Spleen (tissue), 7 donors: ENCODE measurements around the gene KIF17.

Experiments
- CTCF ChIP-seq, 11 experiments: fragments of 200-600 bp in 7 of 11; fragments of 450-650 bp in 4 of 11; sonication (generic) in 4 of 11; IDR thresholded peaks in 8 of 11; conservative IDR thresholded peaks in 3 of 11; 1 replicate in 7 of 11; 2 replicates in 4 of 11; pipeline versions ENCODE4 v1.4.0 to v1.8.0; 2016 to 2021; ENCODE audit warnings: antibody characterized with exemption in 11 of 11, inconsistent platforms in 4 of 11, mild to moderate bottlenecking in 1 of 11
- POLR2A ChIP-seq, 3 donors: fragments of 450-650 bp; IDR thresholded peaks; one replicate each; pipeline ENCODE4 v1.5.1; 2017; ENCODE audit warnings: antibody characterized with exemption in 3 of 3, mild to moderate bottlenecking in 1 of 3
- POLR2AphosphoS5 ChIP-seq, 3 donors: sonication (generic); formaldehyde crosslinking; IDR thresholded peaks; one replicate each; pipeline ENCODE4 v1.5.1; 2017; ENCODE audit warnings: antibody characterized with exemption in 3 of 3
- donor health status: DM: no; HTN: no; CAD: no; lungs with moderate emphysema.
- donor health status: DM: no; HTN: no; CAD: no.
- donor health status: DM: no; HTN: no; CAD: no.

DNA sequence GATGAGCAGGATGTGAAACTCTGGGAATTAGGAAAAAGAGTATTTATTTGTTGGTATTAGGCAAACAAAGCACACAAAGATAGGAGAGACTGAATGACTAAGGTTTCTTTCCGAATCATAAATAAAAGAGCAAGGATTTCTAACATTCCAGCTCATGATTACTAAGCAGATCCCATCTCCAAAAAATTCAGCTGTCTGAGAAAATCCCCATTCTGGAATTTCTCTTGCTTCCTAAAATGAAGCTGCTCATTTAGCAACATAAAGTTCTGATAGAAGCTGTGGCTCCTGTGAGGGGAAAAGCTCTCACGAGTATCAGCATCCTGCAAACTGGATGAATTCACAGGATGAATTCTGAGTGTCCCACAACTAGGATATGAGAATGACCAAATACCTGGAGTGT, 21.4 kb upstream of the KIF17 start:
- TF ChIP-seq CTCF (IDR thresholded peaks at IDR 0.05 in 8 of 11, conservative IDR thresholded peaks at IDR 0.05 in 3 of 11): no peak
- TF ChIP-seq POLR2AphosphoS5 (IDR thresholded peaks at IDR 0.05): no peak
- no peak for TF ChIP-seq POLR2A (IDR thresholded peaks at IDR 0.05)
